ENCODE data around the gene PSMC5.
"Not testable (repeated sequence)": the region's sequence is repeated elsewhere in the genome, so short reads cannot be mapped to it uniquely, and the experiment has no call there.

PSMC5 gene

GRCh38 chr17:63827002-63827800 is at the start of gene PSMC5, which contains the start of gene FTSJ3:
Gene PSMC5, plus strand, starts transcription at chr17:63827431. Its CDS starts 60 bp downstream, at chr17:63827491.
Gene FTSJ3, minus strand, starts transcription at chr17:63827663. Its CDS starts 761 bp downstream, at chr17:63826902.
- peak; percentile 96 for DNase-seq

- DNase-seq = no peak
These were observed 46.7 kb upstream of the PSMC5 start for GRCh38 chr17:63780507-63780906.

- DNase-seq = no peak
These were observed 46.3 kb upstream of the PSMC5 start for GRCh38 chr17:63780928-63781327.

- no peak for DNase-seq
These were observed 43.7 kb upstream of the PSMC5 start for GRCh38 chr17:63783522-63783921.

DNA sequence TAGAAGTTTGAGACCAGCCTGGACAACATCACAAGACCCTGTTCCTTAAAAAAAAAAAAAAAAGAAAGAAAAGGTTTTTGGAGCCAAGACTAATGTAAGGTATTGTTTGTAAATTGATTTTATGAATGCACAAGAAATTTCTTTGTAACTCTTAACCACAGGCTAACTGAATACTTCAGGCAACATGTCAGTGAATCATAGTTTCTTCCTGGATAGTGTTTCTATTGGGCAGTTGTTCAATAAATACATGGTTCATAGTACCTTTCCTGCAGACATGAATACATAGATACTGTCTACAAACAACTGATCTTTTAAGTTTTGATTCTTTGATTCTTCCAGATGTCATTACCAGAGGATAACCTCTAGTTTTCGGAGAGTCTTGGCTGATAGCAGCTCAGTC is 41.7 kb upstream of the PSMC5 start:
- no peak for DNase-seq

DNA sequence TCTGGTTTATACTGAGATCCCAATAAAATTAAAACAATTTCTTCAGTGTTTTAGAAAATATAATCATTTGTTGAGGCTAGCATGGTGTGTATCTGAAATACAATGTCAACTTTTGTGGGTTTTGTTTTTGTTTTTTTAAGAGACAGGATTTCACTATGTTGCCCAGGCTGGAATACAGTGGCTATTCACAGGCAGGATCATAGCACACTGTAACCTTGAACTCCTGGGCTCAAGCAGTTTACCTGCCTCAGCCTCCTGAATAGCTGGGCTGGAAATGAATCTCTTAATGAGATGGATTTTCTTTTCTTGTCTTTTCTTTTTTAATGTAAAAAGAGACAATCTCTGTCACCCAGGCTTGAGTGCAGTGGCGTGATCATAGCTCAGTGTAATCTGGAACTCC is 41.1 kb upstream of the PSMC5 start:
- DNase-seq = no peak

DNA sequence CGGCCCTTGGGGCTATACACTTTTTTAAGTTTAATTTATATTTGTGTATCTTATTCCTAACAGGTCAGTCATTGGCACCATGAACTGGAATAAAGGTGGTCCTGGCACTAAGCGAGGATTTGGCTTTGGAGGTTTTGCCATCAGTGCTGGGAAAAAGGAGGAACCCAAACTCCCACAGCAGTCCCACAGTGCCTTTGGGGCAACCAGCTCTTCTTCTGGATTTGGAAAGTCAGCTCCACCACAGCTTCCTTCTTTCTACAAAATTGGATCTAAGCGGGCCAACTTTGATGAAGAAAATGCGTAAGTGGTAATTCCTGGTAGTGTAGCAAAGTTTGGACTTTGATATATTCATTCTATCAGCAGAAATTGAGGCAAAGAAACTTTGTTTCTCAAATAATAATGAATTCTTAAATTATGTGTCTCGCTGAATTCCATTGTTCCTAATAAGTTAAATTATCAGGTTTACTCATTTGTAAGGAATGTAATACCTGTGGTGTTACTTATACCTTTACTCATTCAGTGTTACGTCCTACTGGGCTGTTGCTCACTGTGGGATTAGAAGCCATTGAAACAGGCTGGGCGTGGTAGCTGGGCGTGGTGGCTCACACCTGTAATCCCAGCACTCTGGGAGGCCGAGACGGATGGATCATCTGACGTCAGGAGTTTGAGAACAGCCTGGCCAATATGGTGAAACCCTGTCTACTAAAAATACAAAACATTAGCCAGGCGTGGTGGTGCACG is 40.1 kb upstream of the PSMC5 start:
- no peak for DNase-seq

GRCh38 chr17:63790057-63790456 is 37.2 kb upstream of the PSMC5 start:
- DNase-seq = no peak

GRCh38 chr17:63792055-63792729 is 35.0 kb upstream of the PSMC5 start:
- no peak for DNase-seq

DNA sequence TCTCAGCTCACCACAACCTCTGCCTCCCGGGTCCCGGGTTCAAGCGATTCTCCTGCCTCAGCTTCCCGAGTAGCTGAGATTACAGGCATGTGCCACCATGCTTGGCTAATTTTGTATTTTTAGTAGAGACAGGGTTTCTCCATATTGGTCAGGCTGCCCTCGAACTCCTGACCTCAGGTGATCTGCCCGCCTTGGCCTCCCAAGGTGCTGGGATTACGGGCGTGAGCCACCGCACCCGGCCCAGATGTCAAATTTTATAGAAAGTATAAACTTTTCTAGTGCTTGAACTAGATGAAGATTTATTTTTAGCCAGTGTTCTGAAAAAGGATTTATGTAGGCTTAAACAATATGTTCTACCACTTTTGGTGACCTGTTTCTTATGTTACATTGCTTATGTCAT is 30.9 kb upstream of the PSMC5 start:
- DNase-seq = not testable (repeated sequence)

- DNase-seq = no peak
These were observed 28.6 kb upstream of the PSMC5 start for GRCh38 chr17:63798572-63799106.

- DNase-seq = no peak
These were observed 26.4 kb upstream of the PSMC5 start for GRCh38 chr17:63800783-63801182.

GRCh38 chr17:63804328-63804727 is 22.9 kb upstream of the PSMC5 start:
- no peak for DNase-seq

- no peak for DNase-seq
These were observed 21.6 kb upstream of the PSMC5 start for GRCh38 chr17:63805591-63805990.

DNA sequence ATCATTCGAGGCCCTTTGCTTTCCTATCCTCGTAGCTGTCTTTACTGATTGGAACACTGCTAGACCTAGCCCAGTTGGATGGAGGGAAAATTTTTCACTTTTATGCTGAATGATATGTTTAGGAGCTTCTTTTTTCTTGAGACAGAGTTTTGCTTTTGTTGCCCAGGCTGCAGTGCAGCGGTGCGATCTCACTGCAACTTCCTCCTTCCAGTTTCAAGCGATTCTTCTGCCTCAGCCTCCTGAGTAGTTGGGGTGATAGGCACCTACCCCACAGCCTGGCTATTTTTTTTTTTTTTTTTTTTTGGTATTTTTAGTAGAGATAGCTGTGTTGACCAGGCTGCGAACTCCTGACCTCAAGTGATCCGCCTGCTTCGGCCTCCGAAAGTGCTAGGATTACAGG is 17.3 kb upstream of the PSMC5 start:
- DNase-seq = no peak

GRCh38 chr17:63816123-63816522 is 11.1 kb upstream of the PSMC5 start:
- DNase-seq = no peak

- DNase-seq = no peak
These were observed 10.6 kb upstream of the PSMC5 start for GRCh38 chr17:63816669-63817068.

DNA sequence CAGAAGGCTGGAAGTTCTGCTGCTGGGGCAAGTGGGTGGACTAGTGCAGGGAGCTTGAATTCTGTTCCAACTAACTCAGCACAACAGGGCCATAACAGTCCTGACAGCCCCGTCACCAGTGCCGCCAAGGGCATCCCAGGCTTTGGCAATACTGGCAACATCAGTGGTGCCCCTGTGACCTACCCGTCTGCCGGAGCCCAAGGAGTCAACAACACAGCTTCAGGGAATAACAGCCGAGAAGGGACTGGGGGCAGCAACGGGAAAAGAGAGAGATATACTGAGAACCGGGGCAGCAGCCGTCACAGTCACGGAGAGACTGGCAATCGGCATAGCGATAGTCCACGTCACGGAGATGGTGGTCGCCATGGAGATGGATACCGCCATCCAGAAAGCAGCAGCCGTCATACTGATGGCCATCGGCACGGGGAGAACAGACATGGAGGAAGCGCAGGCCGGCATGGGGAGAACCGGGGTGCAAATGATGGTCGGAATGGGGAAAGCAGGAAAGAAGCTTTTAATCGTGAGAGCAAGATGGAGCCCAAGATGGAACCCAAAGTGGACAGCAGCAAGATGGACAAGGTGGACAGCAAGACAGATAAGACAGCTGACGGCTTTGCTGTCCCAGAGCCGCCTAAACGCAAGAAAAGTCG is 9.4 kb upstream of the PSMC5 start:
- DNase-seq = no peak

DNA sequence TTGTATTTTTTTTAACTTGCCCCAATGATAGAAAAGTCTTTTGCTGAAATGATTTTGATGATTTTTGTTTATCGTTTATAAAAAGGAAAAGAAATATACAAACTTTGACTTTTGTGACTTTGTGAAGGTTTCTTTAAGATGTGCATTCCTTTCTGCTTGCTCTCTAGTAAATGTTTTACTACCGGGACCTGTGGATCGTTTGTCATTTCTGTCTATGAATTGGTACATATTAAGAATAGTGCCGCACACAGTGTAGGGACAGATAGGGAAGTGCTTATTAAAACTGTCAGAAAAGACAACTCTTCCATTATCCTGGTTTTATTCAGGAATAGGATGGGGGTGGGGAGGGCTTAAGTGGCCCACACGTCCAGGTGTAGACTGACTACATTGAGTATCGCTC is 8.1 kb upstream of the PSMC5 start:
- no peak for DNase-seq

GRCh38 chr17:63819585-63820537 is 7.4 kb upstream of the PSMC5 start:
- DNase-seq = no peak

DNA sequence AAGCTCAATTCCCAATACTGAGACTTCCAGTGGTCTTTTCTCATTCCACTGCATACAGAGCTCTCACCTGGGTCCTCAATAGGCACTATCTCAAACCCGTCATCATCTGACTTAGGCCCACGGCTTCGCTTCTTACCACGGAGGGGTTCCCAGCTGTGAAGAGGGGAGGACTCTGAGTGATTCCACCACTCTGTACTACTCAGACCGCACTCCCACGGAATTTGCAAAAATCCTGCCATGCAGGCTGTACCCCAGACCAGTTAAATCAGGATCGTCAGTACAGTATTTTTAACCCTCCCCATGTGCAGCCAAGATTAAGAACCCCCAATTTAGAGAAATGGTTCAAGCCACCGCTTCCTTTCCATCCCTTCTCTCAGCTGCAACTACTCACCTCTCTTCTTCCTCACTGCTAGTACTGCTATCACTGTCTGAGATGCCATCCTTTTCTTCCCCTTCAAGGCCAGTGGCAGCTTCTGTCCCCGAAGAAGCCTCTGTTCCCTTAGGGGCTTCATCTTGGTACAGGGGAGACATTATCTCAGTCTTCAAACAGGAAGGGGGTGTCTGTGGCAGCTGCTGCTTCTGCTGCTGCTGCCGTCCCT is 6.2 kb upstream of the PSMC5 start:
- DNase-seq = no peak
